C4-2B (cell line): ENCODE measurements around the gene C10orf143.

Source experiments
- ZFX ChIP-seq: fragments of 450-650 bp; IDR thresholded peaks from 2 replicates; pipeline ENCODE4 v1.6.1; 2017
- TF ChIP-seq, protein P1 (sequence below): fragments of 450-650 bp; conservative IDR thresholded peaks from 2 replicates; pipeline ENCODE4 v1.5.1; 2017; ENCODE audit warnings: mild to moderate bottlenecking

DNA sequence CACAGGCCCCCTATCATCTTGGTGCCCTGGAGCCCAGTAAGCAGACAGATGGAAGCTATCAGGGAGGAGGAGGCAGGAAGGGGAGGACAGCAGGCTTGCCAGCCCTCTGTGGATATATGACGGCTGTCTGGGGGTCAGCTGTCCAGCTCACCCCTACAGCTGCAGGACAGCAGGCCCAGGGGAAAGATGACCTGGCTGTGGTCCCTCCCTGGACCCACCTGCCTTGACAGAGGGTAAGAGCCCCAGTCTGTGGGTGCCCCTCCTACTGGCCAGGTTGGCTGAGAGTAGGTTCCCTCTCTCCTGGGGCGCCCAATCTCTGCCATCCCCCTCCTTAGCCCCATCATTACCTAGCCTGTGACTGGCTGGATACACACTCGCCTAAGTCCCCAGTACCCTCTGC, 62.5 kb downstream of the C10orf143 start:
- TF ChIP-seq, protein P1, sequence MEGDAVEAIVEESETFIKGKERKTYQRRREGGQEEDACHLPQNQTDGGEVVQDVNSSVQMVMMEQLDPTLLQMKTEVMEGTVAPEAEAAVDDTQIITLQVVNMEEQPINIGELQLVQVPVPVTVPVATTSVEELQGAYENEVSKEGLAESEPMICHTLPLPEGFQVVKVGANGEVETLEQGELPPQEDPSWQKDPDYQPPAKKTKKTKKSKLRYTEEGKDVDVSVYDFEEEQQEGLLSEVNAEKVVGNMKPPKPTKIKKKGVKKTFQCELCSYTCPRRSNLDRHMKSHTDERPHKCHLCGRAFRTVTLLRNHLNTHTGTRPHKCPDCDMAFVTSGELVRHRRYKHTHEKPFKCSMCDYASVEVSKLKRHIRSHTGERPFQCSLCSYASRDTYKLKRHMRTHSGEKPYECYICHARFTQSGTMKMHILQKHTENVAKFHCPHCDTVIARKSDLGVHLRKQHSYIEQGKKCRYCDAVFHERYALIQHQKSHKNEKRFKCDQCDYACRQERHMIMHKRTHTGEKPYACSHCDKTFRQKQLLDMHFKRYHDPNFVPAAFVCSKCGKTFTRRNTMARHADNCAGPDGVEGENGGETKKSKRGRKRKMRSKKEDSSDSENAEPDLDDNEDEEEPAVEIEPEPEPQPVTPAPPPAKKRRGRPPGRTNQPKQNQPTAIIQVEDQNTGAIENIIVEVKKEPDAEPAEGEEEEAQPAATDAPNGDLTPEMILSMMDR = no peak
- no peak for TF ChIP-seq ZFX
